ENCODE measurements around the gene KRTAP21-3. TPM values are rescaled to one million over a fixed set of nuclear protein-coding genes. Genes with fewer than 3 reads are reported as not detected.

Gene KRTAP21-3
- total RNA-seq, 1 donor from 2014 or later: not detected

DNA sequence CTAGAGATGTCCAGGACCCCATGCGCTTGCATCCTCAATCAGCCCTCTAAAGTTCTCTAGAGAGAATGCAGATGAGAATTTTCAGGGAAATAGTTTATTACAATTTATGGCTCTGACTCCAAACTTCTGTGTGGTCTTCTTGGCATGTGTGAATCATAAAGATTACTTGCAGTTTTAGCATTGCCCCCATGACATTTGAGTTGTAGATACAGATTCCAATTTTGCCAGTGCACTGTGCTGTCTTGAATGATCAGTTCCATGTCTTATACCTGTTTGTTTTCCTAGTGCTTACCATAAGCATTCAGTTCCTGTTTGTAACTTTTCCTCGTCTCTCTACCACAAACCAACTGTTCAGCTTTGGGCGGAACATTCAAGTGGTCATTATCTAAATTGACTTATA lies 4.8 kb downstream of the KRTAP21-3 start:
- Histone ChIP-seq H3K4me3 (ENCODE audit: low read depth, low read length) (no peak overlapping the region), H3K27me3 (ENCODE audit: control insufficient read depth, insufficient read depth, low read length) (no peaks in the 10 kb centered on the region), H3K36me3 (ENCODE audit: control insufficient read depth, insufficient read depth, low read length) (no peaks in the 10 kb centered on the region)
- no peak for TF ChIP-seq CTCF (IDR thresholded peaks at IDR 0.05; ENCODE audit: insufficient read depth, low read length, severe bottlenecking)
- DNase-seq (ENCODE audit: low read depth): no peak
- FAIRE-seq: no peak

DNA sequence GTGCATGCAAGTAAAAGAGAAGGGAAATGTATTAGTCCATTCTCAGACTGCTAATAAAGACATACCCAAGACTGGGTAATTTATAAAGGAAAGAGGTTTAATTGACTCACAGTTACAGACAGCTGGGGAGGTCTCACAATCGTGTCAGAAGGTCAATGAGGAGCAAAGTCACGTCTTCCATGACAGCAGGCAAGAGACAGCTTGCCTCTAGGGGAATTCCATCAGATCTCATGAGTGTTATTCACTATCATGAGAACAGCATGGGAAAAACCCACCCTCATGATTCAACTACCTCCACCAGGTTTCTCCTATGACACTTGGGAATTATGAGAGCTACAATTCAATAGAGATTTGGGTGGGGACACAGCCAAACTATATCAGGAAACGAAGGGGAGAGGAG lies 8.1 kb downstream of the KRTAP21-3 start:
- FAIRE-seq: no peak
- peak; percentile 51 for DNase-seq (ENCODE audit: low read depth)
- Histone ChIP-seq H3K27me3 (ENCODE audit: control insufficient read depth, insufficient read depth, low read length) (no peaks in the 10 kb centered on the region), H3K4me3 (ENCODE audit: low read depth, low read length) (no peak overlapping the region), H3K36me3 (ENCODE audit: control insufficient read depth, insufficient read depth, low read length) (no peaks in the 10 kb centered on the region)
- no peak for TF ChIP-seq CTCF (IDR thresholded peaks at IDR 0.05; ENCODE audit: insufficient read depth, low read length, severe bottlenecking)

DNA sequence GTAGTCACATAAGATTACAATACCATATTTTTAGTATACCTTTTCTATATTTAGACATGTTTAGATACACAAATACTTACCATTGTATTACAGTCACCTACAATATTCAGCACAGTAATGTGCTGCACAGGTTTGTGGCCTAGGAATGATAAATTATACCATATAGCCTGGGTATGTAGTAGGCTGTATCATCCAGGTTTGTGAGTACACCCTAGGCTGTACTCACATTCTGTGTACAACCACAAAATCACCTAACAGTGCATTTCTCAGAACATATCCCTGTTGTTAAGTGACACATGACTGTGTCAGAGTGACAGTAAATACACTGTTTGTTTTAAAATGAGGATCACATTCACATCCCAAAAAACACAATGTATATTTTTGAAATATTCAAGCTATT lies 11.2 kb downstream of the KRTAP21-3 start:
- FAIRE-seq (no peak), DNase-seq (ENCODE audit: low read depth) (no peak)
- H3K36me3 ChIP-seq (ENCODE audit: control insufficient read depth, insufficient read depth, low read length): no peaks in the 10 kb centered on the region
- no peak for TF ChIP-seq CTCF (IDR thresholded peaks at IDR 0.05; ENCODE audit: insufficient read depth, low read length, severe bottlenecking)
- no peak overlapping the region for H3K4me3 ChIP-seq (ENCODE audit: low read depth, low read length)
- H3K27me3 ChIP-seq (ENCODE audit: control insufficient read depth, insufficient read depth, low read length): no peaks in the 10 kb centered on the region

DNA sequence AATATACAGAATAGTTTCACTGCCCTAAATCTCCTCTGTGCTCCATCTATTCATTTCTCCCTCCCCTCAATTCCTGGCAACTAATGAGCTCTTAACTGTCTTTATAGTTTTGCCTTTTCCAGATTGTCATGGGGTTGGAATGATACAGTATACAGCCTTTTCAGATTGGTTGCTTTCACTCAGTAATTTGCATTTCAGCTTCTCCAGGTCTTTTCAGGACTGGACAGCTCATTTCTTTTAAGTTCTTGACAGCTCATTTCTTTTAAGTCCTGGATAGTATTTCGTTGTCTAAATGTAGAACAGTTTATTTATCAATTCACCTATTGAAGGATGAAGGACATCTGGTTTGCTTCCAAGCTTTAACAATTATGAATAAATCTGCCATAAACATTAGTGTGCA lies 22.6 kb downstream of the KRTAP21-3 start:
- FAIRE-seq (no peak), DNase-seq (ENCODE audit: low read depth) (no peak)
- TF ChIP-seq CTCF (IDR thresholded peaks at IDR 0.05; ENCODE audit: insufficient read depth, low read length, severe bottlenecking): no peak
- H3K4me3 ChIP-seq (ENCODE audit: low read depth, low read length): no peak overlapping the region
- H3K27me3 ChIP-seq (ENCODE audit: control insufficient read depth, insufficient read depth, low read length): no peaks in the 10 kb centered on the region
- H3K36me3 ChIP-seq (ENCODE audit: control insufficient read depth, insufficient read depth, low read length): no peaks in the 10 kb centered on the region

GRCh38 chr21:30689822-30690221 lies 28.8 kb downstream of the KRTAP21-3 start:
- DNase-seq (ENCODE audit: low read depth): no peak
- no peak for FAIRE-seq
- no peaks in the 10 kb centered on the region for H3K27me3 ChIP-seq (ENCODE audit: control insufficient read depth, insufficient read depth, low read length)
- no peak overlapping the region for H3K4me3 ChIP-seq (ENCODE audit: low read depth, low read length)
- TF ChIP-seq CTCF (IDR thresholded peaks at IDR 0.05; ENCODE audit: insufficient read depth, low read length, severe bottlenecking): no peak
- H3K36me3 ChIP-seq (ENCODE audit: control insufficient read depth, insufficient read depth, low read length): no peaks in the 10 kb centered on the region

GRCh38 chr21:30684506-30684905 lies 34.1 kb downstream of the KRTAP21-3 start:
- Histone ChIP-seq H3K4me3 (ENCODE audit: low read depth, low read length) (no peak overlapping the region), H3K27me3 (ENCODE audit: control insufficient read depth, insufficient read depth, low read length) (no peaks in the 10 kb centered on the region), H3K36me3 (ENCODE audit: control insufficient read depth, insufficient read depth, low read length) (no peaks in the 10 kb centered on the region)
- DNase-seq (ENCODE audit: low read depth) (no peak), FAIRE-seq (no peak)
- no peak for TF ChIP-seq CTCF (IDR thresholded peaks at IDR 0.05; ENCODE audit: insufficient read depth, low read length, severe bottlenecking)

Measured in bronchial epithelial cell (primary cell).